K562 (cell line): ENCODE data around the gene GPR142. TPM values are rescaled to one million over a fixed set of nuclear protein-coding genes. Genes with fewer than 3 reads are reported as not detected.

ENCODE experiments used
- ATAC-seq: fragments of 200-7000 bp; cut with Tn5 transposase; 3 replicates; pipeline ENCODE4 v1.9.1; 2020; ENCODE audit warnings: moderate library complexity
- BruUV-seq: library from RNA; stranded (reverse); fragments of 400-500 nt; replicated peaks from 2 replicates; lab custom pipeline; 2021; lab: Mats Ljungman, UMichigan
- CTCF ChIA-PET: fragments of 300-600 bp; formaldehyde crosslinking; extraction: SDS; loops from one replicate; lab custom pipeline; 2021; ENCODE audit warnings: low intra/inter-chr PET ratio; lab: Yijun Ruan, JAX
- POLR2A ChIA-PET: fragments of 300-600, 350-650 bp; sonication (Branson Sonifier 250); formaldehyde crosslinking; extraction: SDS; loops from one replicate; lab custom pipeline; 2021; ENCODE audit warnings: antibody characterized with exemption, inconsistent platforms; lab: Yijun Ruan, JAX
- DNase-seq, 4 experiments: peaks; one replicate each; pipeline versions ENCODE4 v3.0.0 to v3.0.0-alpha.2; 2011 to 2018; ENCODE audit warnings: low spot score in 3 of 4, mixed read lengths in 3 of 4; ENCODE audit errors: extremely low read depth in 1 of 4
- FAIRE-seq: peaks from 2 replicates; lab custom pipeline; 2011; peaks lifted over from hg19 to GRCh38; lab: Jason Lieb, UNC
- H2AFZ ChIP-seq: 2 replicates; pipeline ENCODE4 v1.6.0; 2011; ENCODE audit warnings: low read depth, low read length, control low read depth, inconsistent platforms
- H3K27ac ChIP-seq: fragments of 200-600 bp; 3 replicates; pipeline ENCODE4 v1.8.0; 2011; ENCODE audit warnings: low read depth, mild to moderate bottlenecking, control low read depth, inconsistent platforms, low read length, moderate library complexity, mixed read lengths; ENCODE audit errors: extremely low read depth
- H3K27me3 ChIP-seq, 2 experiments: fragments of 300-600 bp in 1 of 2; 2 replicates in 1 of 2; 3 replicates in 1 of 2; pipeline versions ENCODE4 v1.6.0 to v1.8.0; 2011; ENCODE audit warnings: inconsistent platforms in 2 of 2, low read length in 2 of 2, mild to moderate bottlenecking in 1 of 2, mixed read lengths in 1 of 2, moderate library complexity in 1 of 2; ENCODE audit not compliant: control insufficient read depth in 2 of 2, insufficient read depth in 2 of 2
- H3K36me3 ChIP-seq: fragments of 300-600 bp; 3 replicates; pipeline ENCODE4 v1.8.0; 2011; ENCODE audit warnings: mild to moderate bottlenecking, low read length, inconsistent platforms; ENCODE audit not compliant: control insufficient read depth, insufficient read depth
- H3K4me1 ChIP-seq, 2 experiments: fragments of 200-600 bp in 1 of 2; replicated peaks in 1 of 2; 2 replicates in 1 of 2; 3 replicates in 1 of 2; pipeline versions ENCODE4 v1.5.1 to v1.8.0; 2011; ENCODE audit warnings: inconsistent platforms in 2 of 2, low read length in 2 of 2, mild to moderate bottlenecking in 1 of 2, mixed read lengths in 1 of 2, moderate library complexity in 1 of 2; ENCODE audit not compliant: control insufficient read depth in 2 of 2, insufficient read depth in 2 of 2
- H3K4me2 ChIP-seq: 2 replicates; pipeline ENCODE4 v1.6.1; 2011; ENCODE audit warnings: low read length, control low read depth, inconsistent platforms, mixed read lengths; ENCODE audit not compliant: insufficient read depth
- H3K4me3 ChIP-seq: fragments of 200-600 bp; sonication (generic), shearing (Covaris generic); 2 replicates; pipeline ENCODE4 v1.5.1; 2016; ENCODE audit warnings: control low read depth, inconsistent platforms
- H3K79me2 ChIP-seq: fragments of 200-600 bp; 3 replicates; pipeline ENCODE4 v1.8.0; 2011; ENCODE audit warnings: low read length, inconsistent platforms; ENCODE audit not compliant: control insufficient read depth, insufficient read depth
- H3K9ac ChIP-seq, 2 experiments: 2 replicates each; pipeline versions ENCODE4 v1.6.0 to v1.6.1; 2011; ENCODE audit warnings: low read depth in 2 of 2, low read length in 2 of 2, control low read depth in 1 of 2, inconsistent platforms in 1 of 2, mild to moderate bottlenecking in 1 of 2, mixed read lengths in 1 of 2; ENCODE audit not compliant: insufficient read depth in 1 of 2
- H3K9me1 ChIP-seq: one replicate; pipeline ENCODE4 v1.6.0; 2011; ENCODE audit warnings: inconsistent platforms, mild to moderate bottlenecking, low read length, moderate library complexity; ENCODE audit not compliant: control insufficient read depth, insufficient read depth
- H3K9me3 ChIP-seq: replicated peaks from 2 replicates; pipeline ENCODE4 v1.5.1; 2011; ENCODE audit warnings: low read depth, low read length, inconsistent platforms; ENCODE audit not compliant: control insufficient read depth, insufficient read depth
- H4K20me1 ChIP-seq: replicated peaks from 2 replicates; pipeline ENCODE4 v1.6.1; 2011; ENCODE audit warnings: low read length, inconsistent platforms, mixed read lengths; ENCODE audit not compliant: control insufficient read depth, insufficient read depth
- ATF2 ChIP-seq: sonication (generic); formaldehyde crosslinking; IDR thresholded peaks from 2 replicates; pipeline ENCODE4 v1.8.1; 2022; ENCODE audit warnings: missing genetic modification reagents
- BRD9 ChIP-seq: fragments of 450-650 bp; IDR thresholded peaks from 2 replicates; pipeline ENCODE4 v1.6.1; 2018; ENCODE audit warnings: low read depth; ENCODE audit not compliant: partially characterized antibody
- MCM3 ChIP-seq: fragments of 450-650 bp; IDR thresholded peaks from 2 replicates; pipeline ENCODE4 v1.6.1; 2016
- MTA1 ChIP-seq: fragments of 450-650 bp; IDR thresholded peaks from 2 replicates; pipeline ENCODE4 v1.6.1; 2017; ENCODE audit warnings: borderline replicate concordance
- NR2C1 ChIP-seq, 2 experiments: fragments of 450-650 bp; IDR thresholded peaks; 2 replicates each; pipeline ENCODE4 v1.6.1; 2017; ENCODE audit warnings: mild to moderate bottlenecking in 2 of 2, antibody characterized with exemption in 1 of 2, inconsistent platforms in 1 of 2, missing compliant biosample characterization in 1 of 2, missing genetic modification characterization in 1 of 2
- NR2C2 ChIP-seq, 2 experiments: fragments of 200-800 bp in 1 of 2; sonication (Bioruptor generic) in 1 of 2; sonication (generic) in 1 of 2; formaldehyde crosslinking in 1 of 2; IDR thresholded peaks; 2 replicates each; pipeline versions ENCODE4 v1.6.1 to v1.8.0; 2016 to 2022; ENCODE audit warnings: mild to moderate bottlenecking in 1 of 2, missing compliant biosample characterization in 1 of 2, missing genetic modification characterization in 1 of 2, missing genetic modification reagents in 1 of 2
- REST ChIP-seq, 2 experiments: fragments of 450-650 bp; formaldehyde crosslinking in 1 of 2; IDR thresholded peaks; 2 replicates each; pipeline versions ENCODE4 v1.4.0 to v1.6.1; 2014 to 2020; ENCODE audit warnings: mild to moderate bottlenecking in 2 of 2, borderline replicate concordance in 1 of 2, low read depth in 1 of 2
- TFAP4 ChIP-seq: sonication (generic); formaldehyde crosslinking; IDR thresholded peaks from 2 replicates; pipeline ENCODE4 v1.8.0; 2022; ENCODE audit warnings: missing genetic modification reagents, mild to moderate bottlenecking, moderate library complexity, borderline replicate concordance
- ZNF146 ChIP-seq: IDR thresholded peaks from one replicate; pipeline ENCODE4 v1.6.1; 2018; ENCODE audit warnings: missing compliant biosample characterization; ENCODE audit not compliant: unreplicated experiment
- WGBS: fragments of 100-300 bp; shearing (Covaris generic); methylation state at CpG from one replicate; pipeline ENCODE4 v1.1.6; 2016; ENCODE audit warnings: low coverage, mixed read lengths; ENCODE audit not compliant: insufficient coverage; ENCODE audit errors: missing lambda C conversion rate; 5-methylcytosine and 5-hydroxymethylcytosine counted together
- in situ Hi-C: fragments of 300-500 bp; cut with MboI; formaldehyde crosslinking; loops from 4 replicates; pipeline ENCODE4 v1.15.0; 2018; ENCODE audit warnings: inconsistent platforms, mixed read lengths
- intact Hi-C: fragments of 100-400 bp; cut with micrococcal nuclease; formaldehyde crosslinking; loops from 2 replicates; pipeline ENCODE4 v1.14.2; 2022
- polyA plus RNA-seq, 8 experiments: library from polyadenylated mRNA; depleted of rRNA in 4 of 8; stranded (reverse) in 5 of 8; unstranded in 3 of 8; fragments of >200 nt; fragmentation: Nextera tagmentation in 2 of 8; fragmentation: Illumina TruSeq in 1 of 8; extraction: Ambion mirVana in 2 of 8; extraction: Trizol in 1 of 8; gene quantifications; 2 replicates each; pipeline versions ENCODE4 v1.2.1 to v1.2.3, GENCODE V29; 2011 to 2014; ENCODE audit warnings: inconsistent platforms in 1 of 8, missing spikeins in 1 of 8
- total RNA-seq, 7 experiments: library from RNA; depleted of rRNA in 6 of 7; stranded (reverse); fragments of >200 nt in 6 of 7; fragmentation: Illumina TruSeq in 2 of 7; extraction: Trizol in 2 of 7; gene quantifications; 2 replicates each; pipeline versions ENCODE4 v1.2.1 to v1.2.3, GENCODE V29; 2011 to 2021; ENCODE audit warnings: low replicate concordance in 1 of 7

GPR142 gene
- total and polyA plus RNA-seq, 9 of the 15 experiments (the other 6 are each of a cell fraction or from before 2014, with no cell fraction given) = not detected

- Histone ChIP-seq H3K4me3 (no peak overlapping the region), H3K9me1 (no peaks in the 10 kb centered on the region), H3K27ac (no peak overlapping the region), H3K79me2 (no peaks in the 10 kb centered on the region), H3K27me3 (peaks cover 34 to 74% of the 10 kb centered on the region in 2 experiments), H2AFZ (no peak overlapping the region), H3K36me3 (no peaks in the 10 kb centered on the region), H3K4me1 (peaks cover 0 to 13% of the 10 kb centered on the region in 2 experiments; a peak in 1 of 5 replicates), H3K9ac (no peak overlapping the region), H3K4me2 (no peak overlapping the region), H3K9me3 (no peaks in the 10 kb centered on the region), H4K20me1 (peaks cover 3% of the 10 kb centered on the region; the same call in 1 of the 2 replicates)
- BruUV-seq = no TSS peak
- ChIA-PET POLR2A (interaction anchor here (0.6 to 0.7 kb wide), 2 partner anchors 12 to 41 kb away, joined by 3 read pairs; partner anchors contain the start of gene BTBD17), CTCF (no interaction called here)
- peak; percentile 36; the same call in 2 of the 3 replicates for ATAC-seq
- FAIRE-seq = no peak
- WGBS = 2% methylated on average over 15 of the region's 15 CpGs
- in situ Hi-C loops (loop anchor here (10.0 kb wide), 1 partner anchor 221 kb away; the partner anchor contains the start of gene CD300LD), intact Hi-C loops (no loop called here)
- no peak for DNase-seq
- TF ChIP-seq NR2C1 (IDR thresholded peaks at IDR 0.05) = peak; percentile 13; the same call in 1 of the 2 replicates
- peak; percentile 69 for TF ChIP-seq NR2C1 (tag; IDR thresholded peaks at IDR 0.05)
- 0 out of 2 replicates have a peak, but pooled peaks have one; percentile 6 for TF ChIP-seq REST (IDR thresholded peaks at IDR 0.05; ENCODE audit: borderline replicate concordance)
- no peak for TF ChIP-seq REST (CRISPR knock-in tag; IDR thresholded peaks at IDR 0.05; ENCODE audit: low read depth)
- TF ChIP-seq TFAP4 = 0 out of 2 replicates have a peak, but pooled peaks have one; percentile 22
- TF ChIP-seq NR2C2 (CRISPR knock-in tag; IDR thresholded peaks at IDR 0.05) = no peak
- TF ChIP-seq NR2C2 (tag; IDR thresholded peaks at IDR 0.05) = peak; percentile 62; the same call in 1 of the 2 replicates
- no peak for TF ChIP-seq MCM3
- no peak for TF ChIP-seq ZNF146 (CRISPR knock-in tag)
- no peak for TF ChIP-seq MTA1
- TF ChIP-seq ATF2 (CRISPR knock-in tag) = no peak
- no peak for TF ChIP-seq BRD9
These were observed 6.7 kb downstream of the GPR142 start for GRCh38 chr17:74373838-74374606.
